OCI-LY3 (cell line): Measurements from ENCODE around the gene NOS1AP.

Source experiments
- CTCF ChIP-seq: fragments of 200-600, 300-600 bp; sonication (generic); IDR thresholded peaks from 2 replicates; pipeline ENCODE4 v1.5.1; 2014; ENCODE audit warnings: antibody characterized with exemption, low read length, low read depth
- EZH2phosphoT487 ChIP-seq: fragments of 200-600 bp; shearing (Covaris generic); IDR thresholded peaks from 2 replicates; pipeline ENCODE4 v1.6.1; 2018; ENCODE audit warnings: antibody characterized with exemption, mixed run types, low read depth

DNA sequence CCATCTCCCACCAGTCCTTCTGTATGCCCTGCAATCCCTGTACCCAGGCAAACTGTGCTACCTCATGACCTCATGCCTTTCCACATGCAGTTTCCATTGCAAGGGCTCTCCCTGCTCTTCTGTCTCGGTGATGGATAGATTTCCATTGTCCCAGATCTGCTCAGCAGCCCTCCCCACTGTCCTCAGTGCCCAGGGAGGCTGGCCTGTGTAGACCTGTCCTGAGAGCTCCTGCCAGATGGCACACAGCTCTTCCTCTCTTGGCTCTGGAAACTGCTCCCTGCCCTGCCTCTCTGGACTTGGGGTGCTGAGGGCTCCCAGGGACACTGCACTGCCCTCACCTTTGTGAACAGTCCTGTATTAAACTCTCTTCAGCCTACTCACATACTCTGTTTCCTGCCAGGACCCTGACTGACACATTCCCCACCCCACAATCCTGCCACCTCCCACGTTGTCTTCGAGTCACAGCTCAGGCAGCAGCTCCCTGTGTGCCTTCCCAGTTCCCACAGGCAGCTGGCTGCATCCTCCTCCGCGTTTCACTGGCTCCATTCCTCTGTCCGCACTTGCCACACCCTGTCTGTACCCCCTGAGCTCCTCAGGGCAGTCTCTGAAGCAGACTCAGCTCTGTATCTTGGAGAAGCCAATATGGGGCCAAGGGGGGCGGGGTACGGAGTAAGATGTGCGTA lies 250.1 kb downstream of the NOS1AP start:
- TF ChIP-seq CTCF (no peak), EZH2phosphoT487 (no peak)
